Measurements from ENCODE around the gene FKBP14.

FKBP14 gene

GRCh38 chr7:30026229-30027064 lies at the start of gene FKBP14:
TSS of gene FKBP14 (minus strand) at chr7:30026702. CDS start at chr7:30026508, 194 bp downstream.
- peak; percentile 99 for DNase-seq (ENCODE audit: low read depth)

- peak; percentile 55 for DNase-seq (ENCODE audit: low read depth)
These were observed 48.0 kb upstream of the FKBP14 start for GRCh38 chr7:30074422-30075030.

- no peak for DNase-seq (ENCODE audit: low read depth)
These were observed 46.2 kb upstream of the FKBP14 start for GRCh38 chr7:30072735-30073134.

- no peak for DNase-seq (ENCODE audit: low read depth)
These were observed 43.5 kb upstream of the FKBP14 start for GRCh38 chr7:30070052-30070451.

- DNase-seq (ENCODE audit: low read depth) = peak; percentile 23
These were observed 42.8 kb upstream of the FKBP14 start for GRCh38 chr7:30069096-30069867.

GRCh38 chr7:30068117-30068516 lies 41.6 kb upstream of the FKBP14 start:
- DNase-seq (ENCODE audit: low read depth) = peak; percentile 91

GRCh38 chr7:30066687-30067086 lies 40.2 kb upstream of the FKBP14 start:
- no peak for DNase-seq (ENCODE audit: low read depth)

GRCh38 chr7:30065746-30066145 lies 39.2 kb upstream of the FKBP14 start:
- DNase-seq (ENCODE audit: low read depth) = no peak

GRCh38 chr7:30062587-30062986 lies 36.1 kb upstream of the FKBP14 start:
- peak; percentile 60 for DNase-seq (ENCODE audit: low read depth)

GRCh38 chr7:30061786-30062185 lies 35.3 kb upstream of the FKBP14 start:
- peak; percentile 43 for DNase-seq (ENCODE audit: low read depth)

- peak; percentile 70 for DNase-seq (ENCODE audit: low read depth)
These were observed 31.2 kb upstream of the FKBP14 start for GRCh38 chr7:30057741-30058140.

- no peak for DNase-seq (ENCODE audit: low read depth)
These were observed 26.6 kb upstream of the FKBP14 start for GRCh38 chr7:30053068-30053467.

- DNase-seq (ENCODE audit: low read depth) = no peak
These were observed 22.7 kb upstream of the FKBP14 start for GRCh38 chr7:30049173-30049572.

- no peak for DNase-seq (ENCODE audit: low read depth)
These were observed 22.1 kb upstream of the FKBP14 start for GRCh38 chr7:30048582-30048981.

- no peak for DNase-seq (ENCODE audit: low read depth)
These were observed 20.6 kb upstream of the FKBP14 start for GRCh38 chr7:30047124-30047523.

GRCh38 chr7:30046127-30046770 lies 19.7 kb upstream of the FKBP14 start:
- no peak for DNase-seq (ENCODE audit: low read depth)

GRCh38 chr7:30041526-30042269 lies 15.2 kb upstream of the FKBP14 start:
- peak; percentile 40 for DNase-seq (ENCODE audit: low read depth)

- DNase-seq (ENCODE audit: low read depth) = no peak
These were observed 14.4 kb upstream of the FKBP14 start for GRCh38 chr7:30040938-30041337.

GRCh38 chr7:30038196-30038980 lies 11.9 kb upstream of the FKBP14 start:
- DNase-seq (ENCODE audit: low read depth) = peak; percentile 43

- no peak for DNase-seq (ENCODE audit: low read depth)
These were observed 9.7 kb upstream of the FKBP14 start for GRCh38 chr7:30036220-30036619.

- DNase-seq (ENCODE audit: low read depth) = no peak
These were observed 8.0 kb upstream of the FKBP14 start for GRCh38 chr7:30034501-30034900.

Measured in EH (cell line).